GM18498 (cell line): ENCODE measurements around the gene TMEM169.
"Not testable (repeated sequence)": the region's sequence is repeated elsewhere in the genome, so short reads cannot be mapped to it uniquely, and the experiment has no call there.

Experiments
- ATAC-seq: cut with Tn5 transposase; IDR thresholded peaks from one replicate; pipeline ENCODE4 v1.9.1; 2021; ENCODE audit warnings: mild to moderate bottlenecking, moderate library complexity; ENCODE audit not compliant: unreplicated experiment

Gene TMEM169

GRCh38 chr2:216071111-216071851, 10.4 kb upstream of the TMEM169 start:
- ATAC-seq = no peak

DNA sequence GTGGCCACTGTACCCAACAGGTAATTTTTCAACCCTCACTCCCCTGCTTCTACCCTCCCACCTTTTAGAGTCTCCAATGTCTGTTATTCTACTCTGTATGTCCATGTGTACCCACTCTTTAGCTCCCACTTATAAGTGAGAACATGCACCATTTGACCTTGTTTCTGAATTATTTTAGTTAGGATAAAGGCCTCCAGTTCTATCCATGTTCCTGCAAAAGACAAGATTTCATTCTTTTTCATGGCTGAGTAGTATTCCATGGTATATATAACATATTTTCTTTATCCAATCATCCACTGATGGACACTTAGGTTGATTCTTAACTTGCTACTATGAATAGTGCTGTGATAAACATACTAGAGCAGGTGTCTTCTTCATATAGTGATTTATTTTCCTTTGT, 9.2 kb upstream of the TMEM169 start:
- ATAC-seq = no peak

DNA sequence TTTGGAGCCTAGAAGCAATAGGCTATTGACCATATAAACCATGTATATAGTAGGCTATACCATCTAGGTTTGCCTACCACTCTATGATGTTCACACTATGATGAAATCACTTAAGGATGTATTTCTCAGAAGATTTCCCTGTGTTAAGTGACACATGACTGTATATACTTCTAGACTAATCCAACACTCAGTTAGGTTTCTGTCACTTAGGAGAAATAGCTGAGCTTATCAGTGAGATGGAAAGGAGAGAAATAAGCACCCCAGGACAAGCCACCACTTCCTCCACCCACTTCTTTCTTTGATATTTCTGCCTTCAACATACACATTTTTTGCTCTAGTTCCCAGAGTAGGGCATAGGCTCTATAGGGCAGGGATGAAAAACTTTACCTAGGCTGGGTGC, 7.9 kb upstream of the TMEM169 start:
- ATAC-seq = no peak

GRCh38 chr2:216074380-216074779, 7.3 kb upstream of the TMEM169 start:
- no peak for ATAC-seq

- ATAC-seq = no peak
Observed at GRCh38 chr2:216074794-216075193, 6.9 kb upstream of the TMEM169 start.

DNA sequence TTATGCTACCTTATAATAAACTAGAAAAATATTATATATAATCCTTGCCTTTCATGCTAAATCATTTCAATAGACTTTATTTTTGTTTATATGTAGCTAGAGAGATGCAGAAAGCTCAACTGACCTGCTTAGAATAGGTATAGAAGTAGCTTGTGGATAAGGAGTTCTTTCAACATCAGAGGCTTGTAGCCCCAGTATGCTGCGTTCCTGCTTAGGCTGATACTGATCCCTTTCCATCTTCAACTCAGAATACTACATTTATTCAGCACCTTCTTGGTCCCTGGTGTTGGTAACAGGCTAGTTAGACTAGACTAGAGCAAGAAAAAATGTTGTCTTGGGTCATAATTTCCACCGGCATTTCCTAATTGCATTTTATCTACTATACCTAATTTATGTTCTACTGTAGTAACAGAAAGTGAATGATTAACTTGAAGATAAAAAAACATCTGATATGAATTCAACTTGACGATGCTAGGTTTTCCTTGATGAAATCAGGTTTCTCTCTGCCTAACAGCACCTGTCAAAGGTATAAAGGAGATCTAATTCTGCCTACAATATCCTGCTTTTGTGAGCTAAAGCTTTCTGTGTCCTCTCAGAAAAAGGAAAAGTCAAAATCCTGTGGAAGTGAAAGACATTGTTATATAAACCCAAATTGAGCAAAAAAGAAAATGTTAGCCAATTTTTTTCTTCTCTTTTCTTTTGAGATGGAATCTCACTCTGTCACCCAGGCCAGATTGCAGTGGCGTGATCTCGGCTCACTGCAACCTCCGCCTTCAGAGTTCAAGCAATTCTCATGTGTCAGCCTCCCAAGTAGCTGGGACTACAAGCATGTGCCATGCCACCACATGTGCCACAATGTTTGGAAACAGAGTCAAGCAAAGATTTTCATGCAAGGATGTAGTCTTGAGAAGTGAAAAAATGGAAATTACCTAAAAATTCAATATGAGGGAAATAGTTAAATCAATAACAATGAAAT, 5.9 kb upstream of the TMEM169 start:
- ATAC-seq = no peak

DNA sequence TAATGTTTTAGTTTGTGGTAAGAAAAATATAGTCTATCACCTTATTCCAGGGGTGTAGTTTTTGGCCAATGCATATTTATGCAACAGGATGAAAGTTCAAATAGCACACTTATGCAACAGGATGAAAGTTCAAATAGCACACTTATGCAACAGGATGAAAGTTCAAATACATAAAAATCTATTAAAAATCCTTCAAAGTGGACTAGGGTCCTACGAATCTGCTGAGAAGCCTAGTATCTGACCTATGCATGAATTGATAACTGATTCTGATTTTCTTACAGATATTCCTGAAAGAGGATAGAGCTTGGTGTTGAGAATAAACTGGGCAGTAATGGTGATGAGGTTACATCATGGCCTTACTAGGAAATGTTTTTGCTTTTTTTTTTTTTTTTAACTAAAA, 2.9 kb upstream of the TMEM169 start:
- ATAC-seq = no peak

GRCh38 chr2:216080048-216080447, 1.7 kb upstream of the TMEM169 start:
- ATAC-seq = not testable (repeated sequence)

GRCh38 chr2:216081012-216081411, 707 bp upstream of the TMEM169 start:
- ATAC-seq = no peak

DNA sequence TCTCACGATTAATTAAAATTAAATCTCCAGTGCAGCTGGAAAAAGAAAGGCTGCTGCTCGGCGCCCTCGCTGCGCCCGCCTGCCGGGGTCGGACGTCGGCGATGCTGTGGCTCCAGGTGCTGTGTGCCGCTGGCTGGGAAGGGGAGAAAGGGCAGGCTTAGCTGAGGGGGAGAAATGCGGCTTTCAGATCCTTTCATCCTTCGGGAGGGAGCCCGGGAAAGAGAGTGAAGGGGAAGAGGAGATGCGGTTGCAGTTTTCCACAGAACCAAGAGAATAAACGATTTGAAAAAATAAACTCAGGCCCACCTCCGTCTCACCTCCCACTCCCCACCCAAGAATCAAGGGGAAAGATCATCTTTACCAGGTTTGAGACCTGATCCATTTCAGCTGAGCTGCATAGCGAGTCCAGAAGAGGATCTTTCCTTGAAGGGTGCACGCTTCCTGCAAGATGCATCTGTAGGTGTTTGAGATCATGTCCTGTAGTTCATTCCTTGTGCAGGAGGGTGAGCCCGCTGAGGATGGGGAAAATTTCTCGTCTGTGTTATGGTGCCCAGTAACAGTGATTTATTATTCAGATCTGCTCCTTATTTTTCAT, 495 bp downstream of the TMEM169 start:
- peak; percentile 18 for ATAC-seq

- no peak for ATAC-seq
Observed at GRCh38 chr2:216082805-216083204, 1.1 kb downstream of the TMEM169 start.

GRCh38 chr2:216083464-216084281, 2.0 kb downstream of the TMEM169 start:
- no peak for ATAC-seq

DNA sequence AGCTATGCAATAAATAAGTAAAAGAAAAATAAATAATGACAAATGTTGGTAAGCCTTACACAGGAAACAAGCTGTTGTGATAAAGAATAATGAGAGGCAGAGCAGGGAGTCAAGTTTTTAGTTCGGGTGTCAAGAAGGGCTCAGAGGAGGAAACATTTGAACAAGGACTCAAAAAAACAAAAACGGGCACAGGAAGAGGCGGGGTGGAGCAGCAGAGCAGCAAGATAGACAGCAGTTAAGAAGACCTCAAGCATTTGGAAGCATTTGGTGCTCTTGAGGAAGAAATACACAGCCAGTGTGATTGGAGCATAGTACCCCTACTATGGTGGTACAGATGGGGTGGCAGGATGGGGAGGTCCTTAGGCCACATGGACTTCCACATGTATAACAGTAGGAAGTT, 2.8 kb downstream of the TMEM169 start:
- no peak for ATAC-seq

DNA sequence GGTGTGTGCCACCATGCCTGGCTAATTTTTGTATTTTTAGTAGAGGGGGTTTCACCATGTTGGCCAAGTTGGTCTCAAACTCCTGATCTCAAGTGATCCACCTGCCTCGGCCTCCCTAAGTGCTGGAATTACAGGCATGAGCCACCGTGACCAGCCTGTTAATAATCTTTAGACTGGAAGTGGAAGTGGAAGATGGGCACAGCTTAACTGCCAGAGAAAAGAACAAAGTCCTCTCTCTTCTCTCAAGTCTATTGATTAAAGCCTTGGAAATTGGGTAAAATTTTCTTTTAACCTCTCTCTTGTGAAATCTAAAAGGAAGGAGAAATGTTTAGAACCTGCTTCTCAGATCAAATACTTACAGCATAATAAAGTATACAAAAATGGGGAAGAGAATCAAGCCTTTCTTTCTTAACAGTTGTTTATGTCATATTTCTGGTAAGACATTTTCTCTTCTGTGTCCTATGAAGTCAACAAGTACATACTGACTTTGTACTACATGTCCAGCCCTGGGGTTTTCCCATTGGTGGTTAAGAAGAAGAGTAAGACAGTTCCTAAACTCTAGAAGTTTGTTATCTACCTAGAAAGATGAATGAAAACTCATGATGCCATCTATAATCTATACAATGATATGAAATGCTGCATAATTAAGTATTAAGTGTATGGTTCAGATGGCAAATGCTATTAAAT, 4.6 kb downstream of the TMEM169 start:
- ATAC-seq = no peak

- peak; percentile 63 for ATAC-seq
Observed at GRCh38 chr2:216090369-216090786, 8.7 kb downstream of the TMEM169 start.

GRCh38 chr2:216092646-216093045, 10.9 kb downstream of the TMEM169 start:
- ATAC-seq = no peak

- ATAC-seq = no peak
Observed at GRCh38 chr2:216094701-216095100, 13.0 kb downstream of the TMEM169 start.

DNA sequence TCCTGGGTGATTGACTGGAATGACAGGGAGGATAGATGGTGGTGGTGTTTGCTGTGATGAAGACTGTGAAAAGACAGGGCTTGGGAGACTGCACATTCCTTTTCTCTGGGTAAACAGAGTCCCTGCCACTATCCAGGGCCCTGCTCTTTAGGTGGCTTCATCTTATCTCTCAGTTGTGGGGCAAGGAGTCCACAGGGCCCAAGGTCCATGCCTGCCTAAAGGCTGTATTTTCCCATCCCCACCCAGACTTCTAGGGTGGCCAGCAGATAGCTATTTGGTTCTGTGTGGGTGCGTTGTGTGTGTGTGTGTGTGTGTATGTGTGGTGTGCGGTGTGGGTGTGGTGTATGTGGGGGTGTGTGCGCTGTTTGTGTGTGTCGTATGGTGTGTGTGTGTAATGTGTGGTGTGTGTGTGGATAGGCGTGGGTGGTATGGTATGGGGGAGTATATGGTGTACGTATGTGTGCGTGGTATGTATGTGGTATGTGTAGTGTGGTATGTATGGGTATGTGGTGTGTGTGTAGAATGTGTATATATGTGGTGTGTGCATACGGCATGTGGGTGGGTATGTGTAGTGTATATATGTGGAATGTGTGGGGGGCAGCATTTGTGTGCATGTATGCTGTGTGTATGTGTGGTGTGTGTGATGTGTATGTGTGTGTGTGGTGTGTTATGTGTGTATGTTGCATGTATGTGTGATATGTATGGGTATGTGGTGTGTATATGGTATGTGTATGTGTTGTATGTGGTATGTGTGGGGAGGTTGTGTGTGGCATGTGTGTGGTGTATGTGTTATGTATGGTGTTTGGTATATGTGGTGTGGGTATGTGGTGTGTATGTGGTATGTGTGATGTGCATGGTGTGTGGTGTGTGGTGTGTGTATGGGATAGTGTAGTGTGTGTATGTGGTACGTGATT, 17.0 kb downstream of the TMEM169 start:
- no peak for ATAC-seq

DNA sequence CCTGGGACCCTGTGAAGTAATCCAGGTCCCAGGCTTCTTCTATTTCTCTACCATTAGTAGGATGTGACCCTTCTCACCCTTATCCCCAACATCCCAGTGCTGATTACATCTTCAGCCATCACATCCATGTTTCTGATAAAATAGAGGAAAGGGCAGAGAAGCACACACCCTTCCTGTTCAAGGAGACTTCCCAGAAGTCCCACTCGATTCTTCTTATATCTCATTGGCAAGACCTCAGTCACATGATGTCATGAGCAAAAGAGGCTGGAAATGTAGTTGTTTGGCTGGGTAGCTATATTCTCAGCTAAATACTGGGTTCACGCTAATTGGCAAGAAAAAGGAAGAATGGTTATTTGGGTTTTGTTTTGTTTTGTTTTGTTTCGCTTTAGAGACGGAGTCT, 19.4 kb downstream of the TMEM169 start:
- ATAC-seq = no peak
